ENCODE results near the gene KHDRBS2. TPM values are rescaled to one million over a fixed set of nuclear protein-coding genes. Genes with fewer than 3 reads are reported as not detected.

The KHDRBS2 gene
- total and polyA plus RNA-seq, 2 of the 4 experiments (the other 2 are of a cell fraction) = not detected

DNA sequence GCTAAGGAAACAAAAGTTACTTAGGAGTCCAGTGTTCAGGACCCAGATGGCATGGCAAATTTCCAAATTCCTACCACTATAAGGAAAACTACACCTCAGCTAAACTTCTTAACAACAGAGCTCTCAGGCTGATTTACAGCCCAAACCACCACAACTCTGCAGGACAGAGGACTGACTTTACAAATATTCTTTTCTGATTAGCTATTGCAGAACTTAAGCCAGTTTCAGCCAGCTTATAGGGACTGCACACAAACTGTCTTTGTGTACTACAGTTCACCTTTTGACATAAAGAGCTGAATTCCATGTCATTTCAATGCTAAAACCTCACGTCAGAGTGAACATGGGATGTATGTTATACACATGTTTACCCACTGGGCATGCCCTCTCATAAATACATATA lies 305.4 kb downstream of the KHDRBS2 start:
- Histone ChIP-seq H3K27me3 (ENCODE audit: control insufficient read depth, insufficient read depth, low read length) (no peaks in the 10 kb centered on the region), H3K79me1 (ENCODE audit: low read depth in 1 of 2, low read length in 2 of 2) (no peaks in the 10 kb centered on the region), H3K4me1 (ENCODE audit: control insufficient read depth, insufficient read depth, low read length) (no peaks in the 10 kb centered on the region), H4K20me1 (ENCODE audit: insufficient read depth, low read length) (no peaks in the 10 kb centered on the region), H4K8ac (ENCODE audit: low read depth in 2 of 2, low read length in 2 of 2) (no peak overlapping the region), H2BK15ac (ENCODE audit: low read depth, low read length) (no peak overlapping the region), H2AFZ (replicated peaks; ENCODE audit: low read length, poor library complexity) (no peak overlapping the region), H2BK20ac (ENCODE audit: low read depth, low read length) (no peak overlapping the region), H3K23ac (ENCODE audit: low read depth, low read length) (no peak overlapping the region), H3K4ac (ENCODE audit: low read depth, low read length) (no peak overlapping the region), H3K36me3 (ENCODE audit: control insufficient read depth, insufficient read depth, low read length) (no peaks in the 10 kb centered on the region), H2BK120ac (ENCODE audit: low read depth, low read length) (no peak overlapping the region), H3K4me3 (ENCODE audit: insufficient read depth, low read depth, low read length) (no peak overlapping the region), H4K91ac (ENCODE audit: insufficient read depth, low read depth, low read length) (no peak overlapping the region), H3K9ac (ENCODE audit: low read depth, low read length) (no peak overlapping the region), H2AK9ac (replicated peaks; ENCODE audit: low read depth, low read length, poor library complexity) (no peak overlapping the region), H4K5ac (ENCODE audit: low read depth, low read length) (no peak overlapping the region), H3K18ac (ENCODE audit: low read depth, low read length) (no peak overlapping the region), H3K27ac (ENCODE audit: insufficient read depth, low read length) (no peak overlapping the region), H2AK5ac (ENCODE audit: low read depth, low read length) (no peak overlapping the region), H3K56ac (ENCODE audit: extremely low read depth, insufficient read depth, low read length) (no peak overlapping the region), H3K4me2 (ENCODE audit: low read depth, low read length) (no peak overlapping the region), H3K9me3 (ENCODE audit: control insufficient read depth, insufficient read depth, low read length) (0 out of 2 replicates have a peak, but pooled peaks cover 1% of the 10 kb centered on the region), H3K9me1 (ENCODE audit: insufficient read depth, low read length) (no peaks in the 10 kb centered on the region), H2BK5ac (ENCODE audit: low read depth, low read length, poor library complexity, severe bottlenecking) (no peak overlapping the region), H3K14ac (replicated peaks; ENCODE audit: low read depth, low read length) (no peak overlapping the region)
- WGBS, 2 experiments (ENCODE audit: extremely low coverage in 2 of 2, insufficient read length in 1 of 2) = no CpG with 5 or more reads among the region's 1 CpG
- ChIA-PET POLR2A (ENCODE audit: unreplicated experiment) (no interaction called here), CTCF (no interaction called here)
- dilution Hi-C loops (cut with HindIII; ENCODE audit: low sequenced_read_pairs, unreplicated experiment) (no loop called here), intact Hi-C loops (cut with micrococcal nuclease) (no loop called here), in situ Hi-C loops (cut with MboI; ENCODE audit: low sequenced_read_pairs) (no loop called here)
- no TSS peak for BruUV-seq (replicated peaks)
- TF ChIP-seq, protein P1, sequence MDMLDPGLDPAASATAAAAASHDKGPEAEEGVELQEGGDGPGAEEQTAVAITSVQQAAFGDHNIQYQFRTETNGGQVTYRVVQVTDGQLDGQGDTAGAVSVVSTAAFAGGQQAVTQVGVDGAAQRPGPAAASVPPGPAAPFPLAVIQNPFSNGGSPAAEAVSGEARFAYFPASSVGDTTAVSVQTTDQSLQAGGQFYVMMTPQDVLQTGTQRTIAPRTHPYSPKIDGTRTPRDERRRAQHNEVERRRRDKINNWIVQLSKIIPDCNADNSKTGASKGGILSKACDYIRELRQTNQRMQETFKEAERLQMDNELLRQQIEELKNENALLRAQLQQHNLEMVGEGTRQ (IDR thresholded peaks at IDR 0.05; ENCODE audit: low read depth, low read length) = no peak
- TF ChIP-seq MAFK (IDR thresholded peaks at IDR 0.05; ENCODE audit: low read depth, low read length) (no peak), BHLHE40 (IDR thresholded peaks at IDR 0.05; ENCODE audit: low read depth, low read length) (no peak)
- no peak for DNase-seq
- no peak for ATAC-seq (ENCODE audit: low read depth)

Measured in IMR-90 (cell line).